ENCODE data around the gene PRKG1.
"Not testable (repeated sequence)": the region's sequence is repeated elsewhere in the genome, so short reads cannot be mapped to it uniquely, and the experiment has no call there.

PRKG1 gene

DNA sequence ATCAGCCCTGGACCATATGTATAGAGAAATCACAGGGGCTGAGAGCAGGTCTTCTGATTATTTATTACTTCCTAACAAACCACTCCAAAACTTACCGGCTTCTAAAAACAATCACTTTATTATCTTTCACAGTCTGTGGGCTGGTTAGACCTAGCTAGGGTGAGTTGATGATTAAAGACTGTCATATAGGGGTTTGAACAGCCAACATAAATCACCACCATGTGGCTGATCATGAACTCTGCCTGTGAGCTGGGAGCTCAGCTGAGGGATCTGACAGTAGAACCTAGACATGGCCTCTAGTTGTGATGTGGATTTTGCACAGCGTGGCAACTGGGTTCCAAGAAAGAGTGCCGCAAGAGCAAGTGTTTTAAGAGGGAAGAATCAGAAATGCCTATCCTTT lies 319.8 kb downstream of the PRKG1 start:
- no peak for DNase-seq

DNA sequence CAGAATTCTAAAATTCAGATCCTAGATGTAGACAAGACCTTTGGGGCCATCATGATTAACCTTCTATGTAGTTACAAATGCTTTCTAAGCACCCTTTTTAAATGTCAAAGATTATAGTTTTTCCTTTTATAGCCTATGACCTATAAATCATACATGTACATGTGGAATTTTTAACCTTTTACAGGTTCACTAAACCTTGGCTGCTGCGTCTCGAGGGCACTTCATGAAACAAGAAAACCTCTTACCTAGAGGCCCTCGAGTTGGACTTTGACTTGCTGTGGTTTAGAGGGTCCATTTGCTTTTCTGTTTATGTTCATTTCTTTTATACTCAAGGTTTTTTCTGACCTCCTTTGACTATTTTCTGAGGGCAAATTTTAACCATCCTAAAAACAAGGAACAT lies 323.0 kb downstream of the PRKG1 start:
- no peak for DNase-seq

DNA sequence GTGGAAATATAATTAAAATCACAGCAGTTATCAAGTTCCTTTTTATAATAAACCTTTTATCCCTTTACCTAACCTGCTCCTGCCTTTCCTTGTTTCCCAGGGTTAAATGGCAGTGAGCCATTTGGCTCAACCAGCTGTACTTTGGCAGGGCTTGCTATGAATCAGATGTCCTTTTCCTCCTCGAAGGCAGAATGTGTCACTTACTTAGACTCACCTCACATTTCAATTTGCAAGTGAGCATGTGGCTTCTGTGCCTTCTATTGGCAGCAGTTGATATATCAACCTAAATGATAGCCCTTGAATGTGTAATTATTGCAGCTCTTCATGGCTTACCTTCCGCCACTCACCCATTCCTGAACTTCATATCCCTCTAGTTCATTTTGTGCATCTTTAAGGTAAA lies 323.4 kb downstream of the PRKG1 start:
- DNase-seq: no peak

DNA sequence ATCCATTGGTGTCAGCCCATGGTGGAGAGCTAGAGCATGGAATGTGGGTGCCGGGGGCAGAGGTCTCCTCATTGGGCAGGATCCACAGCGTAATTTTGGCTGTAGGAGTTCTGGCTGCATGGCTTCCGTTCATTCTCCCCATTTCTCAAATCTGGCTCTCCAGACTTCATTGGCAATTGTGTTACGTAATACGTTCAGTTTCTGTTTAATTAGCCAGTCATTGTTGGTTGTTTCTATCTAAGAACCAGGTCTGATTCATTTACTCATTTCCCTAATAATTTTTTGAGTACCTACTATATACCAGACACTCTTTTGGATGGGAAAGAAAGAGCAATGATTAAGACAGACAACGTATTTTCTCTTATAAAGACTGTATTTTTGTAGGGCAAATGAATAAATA lies 325.6 kb downstream of the PRKG1 start:
- DNase-seq: no peak

DNA sequence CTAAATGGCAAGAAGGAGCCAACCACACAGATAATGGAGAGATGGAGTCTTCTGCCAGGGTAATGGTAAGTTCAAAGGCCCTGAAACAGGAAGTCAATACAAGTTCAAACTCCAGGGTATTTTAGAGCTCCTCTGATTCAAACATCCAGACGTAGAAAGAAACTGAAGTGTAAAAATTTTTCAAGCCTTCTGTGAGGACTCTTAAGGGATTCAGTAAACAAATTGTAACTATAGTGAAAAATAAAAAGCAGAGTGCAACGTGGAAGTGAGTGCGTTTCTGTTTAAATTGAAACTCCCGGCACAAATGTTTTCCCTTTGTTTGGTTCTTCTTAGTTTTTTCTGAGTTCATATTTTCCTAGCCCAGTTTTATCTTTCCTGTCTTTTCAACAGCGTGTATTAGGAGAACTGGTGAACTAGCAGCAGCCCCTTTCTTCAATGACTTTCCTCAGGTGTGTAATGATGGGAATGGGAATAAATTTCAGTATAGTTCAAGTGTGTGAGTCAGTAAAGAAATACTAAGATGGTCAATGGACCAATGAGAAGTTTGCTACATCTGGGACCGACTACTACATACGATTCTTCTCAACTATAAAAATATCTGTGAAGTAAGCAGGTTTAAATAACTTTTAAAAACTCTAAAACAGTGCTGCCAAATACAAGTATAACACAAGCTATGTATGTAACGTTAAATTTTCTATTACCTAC lies 326.3 kb downstream of the PRKG1 start:
- no peak for DNase-seq

DNA sequence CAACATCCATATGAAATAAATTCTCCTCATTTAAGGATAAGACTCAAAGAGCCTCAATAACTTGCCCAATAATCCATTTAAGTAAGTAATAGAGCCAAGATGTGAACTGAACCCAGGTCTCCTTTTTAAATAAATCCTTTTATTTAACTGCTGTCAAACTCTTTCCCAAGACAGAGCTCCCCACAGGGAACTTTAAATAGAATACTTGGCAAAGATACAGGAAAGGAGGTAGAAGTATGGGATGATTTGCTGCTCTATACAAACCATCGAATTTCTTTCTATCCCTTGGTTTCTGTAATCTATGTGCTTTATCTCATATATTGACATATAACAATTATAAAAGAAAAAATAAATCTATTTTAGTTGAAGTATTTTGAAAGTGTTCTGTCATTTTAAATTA lies 329.2 kb downstream of the PRKG1 start:
- DNase-seq: no peak

DNA sequence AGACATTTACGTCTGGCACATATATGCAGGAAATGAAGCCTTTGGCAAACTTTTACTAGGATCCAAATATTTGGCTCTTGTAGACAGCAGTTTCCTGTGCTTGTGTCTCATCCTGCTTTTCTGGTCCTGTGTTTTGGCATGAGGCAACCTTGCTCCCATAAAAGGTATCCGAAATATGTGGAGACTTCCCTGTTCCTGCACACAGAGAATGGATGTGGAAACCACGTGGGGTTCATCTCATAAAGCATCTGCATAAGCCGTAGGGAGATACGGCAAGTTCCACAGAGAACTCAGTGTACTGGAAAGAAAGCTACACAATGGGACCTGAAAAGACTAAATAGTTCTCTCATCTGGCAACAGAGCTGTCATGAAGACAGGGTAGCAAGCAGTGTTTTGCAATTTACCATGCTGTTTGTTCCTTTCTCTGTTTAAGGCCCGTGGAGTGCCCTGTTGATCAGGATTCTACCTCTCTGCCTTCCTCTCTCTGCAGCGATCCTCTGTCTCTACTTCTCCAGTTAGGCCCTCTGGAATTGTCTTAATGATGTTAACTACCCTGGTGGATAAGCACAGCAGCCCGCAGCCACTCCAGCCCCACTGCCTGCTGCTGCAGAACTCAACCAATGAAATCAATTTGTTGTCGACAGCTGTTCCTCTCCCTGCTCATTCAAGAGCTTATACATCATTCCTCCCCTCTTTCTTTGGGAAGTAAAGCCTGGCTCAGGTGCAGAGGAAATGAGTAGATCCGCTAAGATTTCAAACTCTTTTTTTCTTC lies 331.5 kb downstream of the PRKG1 start:
- no peak for DNase-seq

DNA sequence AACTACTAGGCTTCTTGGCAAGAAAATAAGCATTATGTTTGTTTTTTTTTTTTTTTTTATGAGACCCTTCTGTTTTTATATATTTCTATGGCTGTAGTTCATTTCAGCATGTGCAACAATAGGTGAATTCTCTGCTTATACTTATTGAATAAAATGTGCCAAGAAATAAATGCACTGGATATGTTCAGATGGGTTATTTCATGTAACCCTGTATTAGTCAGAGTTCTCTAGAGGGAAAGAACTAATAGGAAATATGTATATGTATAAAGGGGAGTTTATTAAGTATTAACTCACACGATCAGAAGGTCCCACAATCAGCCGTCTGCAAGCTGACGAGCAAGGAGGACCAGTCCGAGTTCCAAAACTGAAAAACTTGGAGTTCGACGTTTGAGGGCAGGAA lies 332.3 kb downstream of the PRKG1 start:
- DNase-seq: no peak

DNA sequence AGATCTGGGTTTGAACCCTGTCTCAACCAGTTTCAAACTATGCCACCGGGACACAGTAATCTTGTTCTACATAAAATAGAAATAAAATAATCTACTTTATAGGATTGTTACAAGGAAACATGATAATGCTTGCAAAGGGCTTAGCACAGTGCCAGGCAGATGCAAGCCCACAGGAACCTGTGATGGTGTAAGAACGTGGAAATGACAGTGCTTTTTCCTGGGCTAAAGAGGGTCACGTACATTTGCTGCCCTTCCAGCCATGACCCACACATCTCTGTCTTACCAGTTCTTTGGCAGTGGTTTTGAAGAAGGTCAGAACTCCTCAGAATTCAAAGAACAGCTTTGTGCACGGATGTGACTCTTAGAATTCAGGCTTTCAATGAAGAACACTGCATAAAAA lies 342.2 kb downstream of the PRKG1 start:
- no peak for DNase-seq

DNA sequence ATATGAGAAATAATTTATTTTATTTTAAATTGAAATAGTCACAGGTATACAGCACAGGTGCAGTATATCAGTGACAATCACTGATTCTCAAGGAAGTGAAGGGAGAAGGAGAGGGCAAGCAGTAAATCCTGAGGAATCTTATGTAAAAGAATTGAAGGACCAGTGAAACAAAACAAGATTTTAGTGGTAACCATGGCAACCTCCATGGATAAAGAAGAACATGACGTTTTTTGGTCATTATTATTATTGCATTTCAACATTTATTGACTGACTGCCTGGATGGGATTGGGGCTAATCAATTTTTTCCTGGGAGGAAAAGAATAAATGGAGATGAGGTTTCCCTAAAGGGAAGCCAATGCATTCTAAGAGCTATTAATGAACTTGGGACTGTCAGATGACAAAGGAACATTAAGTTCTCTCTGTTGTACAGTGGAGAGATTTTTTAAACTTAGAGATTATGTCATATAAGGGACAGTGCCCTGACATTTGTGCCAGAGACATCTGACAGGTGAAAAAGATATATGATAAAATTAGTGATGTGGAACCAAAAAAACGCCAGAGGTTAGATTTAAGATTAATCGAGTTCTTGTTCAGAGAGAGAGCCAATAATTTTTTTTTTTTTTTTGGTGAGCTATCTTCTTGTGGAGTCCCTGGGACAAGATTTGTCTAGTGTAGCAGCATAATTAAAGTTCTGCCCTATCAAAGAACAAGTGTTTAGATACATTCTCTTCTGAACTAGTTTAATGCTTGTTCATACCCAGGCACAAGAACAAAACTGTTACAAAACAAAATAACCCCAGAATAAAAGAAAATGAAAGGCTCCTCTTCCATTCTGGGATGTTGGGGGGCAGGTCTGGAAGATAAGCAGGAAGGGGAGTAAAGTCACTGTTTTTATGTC lies 345.2 kb downstream of the PRKG1 start:
- no peak for DNase-seq

DNA sequence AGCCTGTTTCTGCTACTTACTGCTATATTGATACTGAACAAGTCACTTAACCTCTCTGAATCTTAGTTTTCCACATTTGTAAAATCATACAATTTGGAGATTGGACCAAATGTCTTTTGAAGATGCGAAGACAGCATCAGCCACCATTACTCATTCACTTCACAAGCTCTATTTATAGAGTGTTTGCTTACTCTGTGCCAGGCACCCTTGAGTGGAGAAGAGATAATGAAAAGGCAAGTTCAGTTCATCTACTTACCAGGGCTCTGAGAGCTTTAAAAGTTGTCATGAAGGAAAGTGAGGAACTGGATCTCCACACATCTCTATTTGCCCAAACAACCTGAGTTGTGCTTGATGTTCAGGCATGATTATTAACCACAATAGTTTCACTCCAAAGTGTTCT lies 347.6 kb downstream of the PRKG1 start:
- no peak for DNase-seq

DNA sequence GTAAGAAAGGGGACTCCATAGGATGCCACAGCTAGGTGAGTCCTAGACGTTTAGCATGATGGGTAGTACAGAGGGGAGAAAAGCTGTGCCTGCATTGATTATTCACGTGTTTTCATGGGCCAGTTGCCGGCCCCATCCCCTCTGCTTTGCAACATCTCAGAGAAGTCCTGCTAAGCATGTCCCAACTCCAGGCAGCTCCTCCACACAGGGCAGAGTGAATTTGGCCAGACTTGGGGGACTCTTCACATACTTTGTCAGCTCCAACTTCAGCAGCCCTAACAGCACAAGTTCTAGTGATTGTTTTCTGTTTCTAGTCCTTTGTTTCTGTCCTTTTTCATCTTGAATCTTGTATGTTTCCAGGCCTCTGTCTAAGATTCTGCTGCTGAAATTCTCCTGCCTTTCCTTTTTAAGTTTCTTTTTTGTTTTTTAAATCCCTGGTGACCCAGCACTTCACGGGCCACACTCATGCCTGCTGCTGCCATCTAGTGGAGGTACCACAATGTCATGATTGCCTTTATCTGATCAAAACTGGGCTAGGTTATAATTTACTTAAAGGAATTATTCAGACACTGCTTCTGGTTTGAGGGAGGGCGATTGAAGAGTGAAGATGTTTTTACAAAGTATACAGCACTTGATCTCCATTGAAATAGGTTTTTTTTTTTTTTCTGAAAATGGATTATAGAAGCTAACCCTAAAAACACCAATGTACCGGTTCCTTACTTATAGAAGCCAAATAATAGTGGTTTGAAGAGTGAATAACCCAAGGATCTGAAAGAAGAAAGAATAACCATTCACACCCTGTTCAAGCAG lies 348.2 kb downstream of the PRKG1 start:
- peak in 1 of 2 donors; percentile 33 for DNase-seq

DNA sequence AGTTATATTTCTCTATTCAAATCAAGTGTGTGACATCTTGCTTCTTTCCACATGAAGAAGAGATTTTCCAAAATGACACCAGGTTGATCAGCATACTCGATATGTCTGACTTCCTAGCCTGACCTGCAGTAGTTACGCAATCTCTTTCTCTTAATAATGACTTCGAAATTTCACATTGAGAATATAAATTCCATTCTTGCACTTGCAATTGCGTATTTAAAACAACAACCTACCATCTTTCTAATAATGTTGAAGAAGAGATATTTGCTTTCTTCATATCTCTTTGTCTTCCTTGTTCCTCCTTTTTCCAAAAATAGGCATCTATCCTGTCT lies 348.8 kb downstream of the PRKG1 start:
- DNase-seq: no peak

DNA sequence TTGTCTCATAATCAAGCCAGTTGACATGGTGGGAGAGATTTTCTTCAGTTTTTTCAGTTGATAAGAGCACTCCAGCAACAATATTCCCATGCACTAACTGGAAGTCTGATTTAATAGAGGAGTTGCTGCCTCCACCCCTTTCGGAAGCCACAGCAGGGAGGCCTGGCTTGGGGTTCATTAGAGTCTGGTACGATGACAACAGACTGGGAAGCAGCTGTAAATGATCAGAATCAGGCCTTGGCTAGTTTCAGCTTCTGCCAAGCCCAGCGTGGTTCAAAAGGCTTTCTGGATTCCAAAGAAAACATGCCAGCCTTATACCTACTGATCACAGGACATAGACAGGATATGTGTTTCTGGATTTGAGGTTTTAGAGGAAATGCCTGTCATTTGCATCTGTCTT lies 351.1 kb downstream of the PRKG1 start:
- DNase-seq: no peak

DNA sequence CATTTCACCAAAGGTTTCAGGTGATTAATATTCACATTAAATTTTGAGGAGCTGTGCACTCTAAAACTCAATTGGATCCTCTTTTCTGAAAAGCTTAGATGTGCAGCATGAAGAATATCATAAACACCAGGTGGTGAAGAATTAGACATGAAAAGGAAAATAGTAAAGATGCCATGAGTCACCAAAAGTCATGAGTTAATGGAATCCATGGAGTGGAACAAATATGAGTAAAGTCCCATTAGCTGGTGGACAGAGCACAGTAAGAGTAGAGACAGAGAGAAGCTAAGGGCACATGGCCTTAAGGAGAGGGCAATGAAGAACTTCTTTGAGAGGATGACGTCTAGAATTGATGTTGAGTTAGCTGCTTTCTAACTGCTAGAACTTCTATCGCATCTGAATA lies 353.5 kb downstream of the PRKG1 start:
- DNase-seq: no peak

DNA sequence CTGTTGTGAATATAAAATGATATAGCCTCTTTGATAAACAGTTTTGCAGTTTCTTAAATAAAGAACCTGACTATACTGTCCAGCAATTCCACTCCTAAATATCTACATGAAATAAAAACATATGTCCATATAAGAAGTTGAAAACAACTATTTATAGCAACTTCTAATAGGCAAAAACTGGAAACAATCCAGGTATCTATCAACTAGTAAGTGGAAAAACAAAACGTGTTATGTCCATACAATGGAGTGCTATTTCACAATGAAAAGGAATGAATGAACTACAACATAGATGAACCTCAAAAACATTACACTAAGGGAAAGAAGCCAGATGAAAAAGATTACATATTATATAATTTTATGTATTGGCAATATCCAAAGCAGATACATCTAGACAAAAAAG lies 356.2 kb downstream of the PRKG1 start:
- no peak for DNase-seq

DNA sequence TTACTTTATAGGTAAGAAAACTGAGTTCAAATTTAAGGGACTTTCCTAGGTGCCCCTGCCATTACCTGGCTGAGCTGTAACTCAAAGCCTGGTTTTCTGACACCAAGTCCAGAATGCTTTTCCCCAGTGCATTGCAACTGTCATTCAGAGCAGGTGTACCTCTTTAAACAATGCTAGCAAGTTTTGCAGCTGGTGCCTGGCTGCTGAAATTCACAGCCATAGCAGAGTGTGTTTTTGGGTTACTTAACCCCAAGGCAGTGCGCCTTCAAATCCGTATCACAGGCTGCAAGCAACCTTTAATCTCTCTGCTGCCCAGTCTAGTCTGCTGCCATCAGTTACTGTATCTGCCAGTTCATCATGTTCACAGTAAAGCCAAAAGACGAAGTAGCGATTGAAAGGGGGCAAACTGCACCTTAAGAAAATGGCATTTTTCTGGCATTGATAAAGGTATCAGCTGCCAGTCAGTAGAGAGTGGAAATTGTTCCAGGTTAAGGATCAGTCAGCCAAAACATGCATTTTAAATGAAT lies 359.7 kb downstream of the PRKG1 start:
- DNase-seq: no peak

DNA sequence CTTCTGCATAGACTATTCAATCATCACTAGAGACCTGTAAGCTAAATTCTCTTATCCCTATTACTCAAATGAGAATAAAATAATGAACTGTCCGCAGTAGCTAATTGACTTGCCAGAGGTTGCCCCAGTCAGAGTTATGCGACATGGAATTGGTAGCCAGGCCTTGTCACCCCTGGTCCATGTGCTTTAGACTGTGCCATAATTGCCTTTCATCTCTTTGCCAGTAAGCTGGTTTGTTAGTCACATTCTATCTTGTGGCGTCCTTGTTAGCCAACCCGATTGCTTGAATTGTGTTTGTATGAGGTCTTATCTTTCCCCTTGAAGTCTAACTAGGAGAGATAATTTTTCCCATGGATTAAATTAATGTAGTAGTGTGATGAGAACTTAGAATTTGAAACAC lies 362.5 kb downstream of the PRKG1 start:
- DNase-seq: no peak

DNA sequence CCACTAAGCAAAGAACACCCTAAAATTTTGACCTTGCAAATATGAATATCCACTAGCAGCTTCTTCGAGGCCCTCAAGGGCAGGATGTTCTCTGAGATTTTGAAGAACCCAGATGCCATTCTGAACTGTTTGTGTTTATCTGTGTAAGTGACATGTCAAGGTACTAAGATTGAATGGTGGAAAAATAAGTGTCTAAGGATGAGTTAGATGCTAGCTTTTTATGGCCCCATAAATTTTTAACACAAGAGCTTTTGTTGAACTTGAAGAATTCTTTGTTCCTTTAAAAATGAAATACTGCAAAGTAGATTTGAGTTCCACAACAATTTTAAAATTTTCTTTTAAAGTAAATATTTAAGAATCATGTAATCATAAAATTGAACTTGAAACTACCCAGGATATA lies 365.4 kb downstream of the PRKG1 start:
- DNase-seq: no peak

DNA sequence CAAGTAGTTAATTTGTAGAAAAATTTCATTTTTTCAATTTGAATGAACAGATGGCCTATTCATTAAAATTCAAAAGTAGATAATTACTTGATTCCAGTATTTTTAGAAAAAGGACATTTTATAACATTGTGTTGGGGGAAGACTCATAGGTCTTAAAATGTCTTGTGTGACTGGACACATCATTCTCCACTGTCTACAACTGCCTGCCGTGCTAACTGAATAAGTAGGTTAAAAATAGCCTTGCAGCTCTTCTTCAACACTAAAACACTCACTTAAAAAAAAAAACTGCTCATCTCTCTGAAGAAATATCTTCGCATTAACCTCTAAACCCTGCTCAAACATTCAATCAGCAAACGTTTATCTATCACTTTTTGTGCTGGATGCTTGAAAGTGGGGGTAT lies 371.3 kb downstream of the PRKG1 start:
- DNase-seq: no peak

DNA sequence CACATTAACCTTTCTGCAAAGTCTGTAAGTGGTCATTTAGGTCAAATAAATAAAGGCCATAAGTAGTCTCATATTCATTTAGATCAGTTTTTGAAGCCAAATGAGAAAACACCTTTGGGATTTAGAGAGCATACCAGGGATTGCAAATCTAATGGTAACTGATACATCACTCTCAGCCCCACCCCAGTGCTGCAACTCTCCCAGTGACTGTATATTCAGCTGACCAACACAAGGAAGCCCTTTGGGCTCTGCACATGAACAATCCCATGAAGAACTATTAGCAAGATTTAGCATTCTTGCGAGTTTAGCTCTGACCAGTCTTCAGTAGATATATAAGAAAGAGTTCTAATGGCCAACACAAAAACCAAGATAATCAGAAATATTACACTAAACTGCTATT lies 372.8 kb downstream of the PRKG1 start:
- no peak for DNase-seq

DNA sequence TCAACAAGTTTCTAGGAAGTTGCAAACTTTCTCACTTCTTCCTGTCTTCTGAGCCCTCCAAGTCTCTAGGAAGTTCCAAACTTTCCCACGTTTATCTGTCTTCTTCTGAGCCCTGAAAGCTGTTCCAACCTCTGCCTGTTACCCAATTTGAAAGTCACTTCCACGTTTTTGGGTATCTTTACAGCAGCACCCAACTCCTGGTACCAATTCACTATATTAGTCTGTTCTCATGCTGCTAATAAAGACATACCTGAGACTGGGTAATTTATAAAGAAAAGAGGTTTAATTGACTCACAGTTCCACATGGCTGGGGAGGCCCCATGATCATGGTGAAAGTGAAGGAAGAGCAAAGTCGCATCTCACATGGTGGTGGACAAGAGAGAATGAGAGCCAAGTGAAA lies 381.5 kb downstream of the PRKG1 start:
- not testable (repeated sequence) for DNase-seq

DNA sequence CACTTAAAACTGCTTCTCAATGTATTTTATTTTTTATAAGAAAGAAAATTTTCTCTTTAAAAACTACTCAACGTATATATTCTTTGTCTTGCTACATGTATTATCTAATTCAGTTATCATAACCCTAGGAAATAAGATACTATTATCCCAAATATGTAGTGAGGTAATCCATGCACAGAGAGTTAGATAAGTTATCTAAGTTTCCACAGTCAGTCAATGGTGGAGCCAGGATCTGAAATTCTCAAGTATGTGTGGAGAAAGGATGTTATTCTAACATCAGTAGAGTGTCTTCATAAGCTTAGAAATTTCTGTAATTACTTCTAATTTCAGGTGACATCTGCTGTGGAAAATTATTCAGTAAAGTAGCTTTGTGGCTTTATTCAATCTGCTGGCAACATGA lies 385.2 kb downstream of the PRKG1 start:
- DNase-seq: no peak
